GM21390 (cell line): ENCODE measurements around the gene QSOX2.
A peak's percentile ranks its signal among the peaks of the same experiment; 100 is the strongest.
"Not testable (repeated sequence)": the region's sequence is repeated elsewhere in the genome, so short reads cannot be mapped to it uniquely, and the experiment has no call there.

ENCODE experiments used
- ATAC-seq: cut with Tn5 transposase; IDR thresholded peaks from one replicate; pipeline ENCODE4 v1.9.1; 2021; ENCODE audit not compliant: unreplicated experiment

Gene QSOX2

GRCh38 chr9:136282272-136282861, 36.8 kb upstream of the QSOX2 start:
- no peak for ATAC-seq

- ATAC-seq: no peak
Measured at GRCh38 chr9:136281421-136282271, 36.0 kb upstream of the QSOX2 start.

GRCh38 chr9:136280535-136281315, 35.1 kb upstream of the QSOX2 start:
- no peak for ATAC-seq

GRCh38 chr9:136279471-136279870, 33.9 kb upstream of the QSOX2 start:
- ATAC-seq: no peak

GRCh38 chr9:136278894-136279293, 33.3 kb upstream of the QSOX2 start:
- ATAC-seq: no peak

- no peak for ATAC-seq
Measured at GRCh38 chr9:136278221-136278620, 32.6 kb upstream of the QSOX2 start.

- ATAC-seq: no peak
Measured at GRCh38 chr9:136277746-136278145, 32.1 kb upstream of the QSOX2 start.

- no peak for ATAC-seq
Measured at GRCh38 chr9:136276716-136277115, 31.1 kb upstream of the QSOX2 start.

GRCh38 chr9:136275655-136276429, 30.2 kb upstream of the QSOX2 start:
- ATAC-seq: no peak

GRCh38 chr9:136274786-136275654, 29.4 kb upstream of the QSOX2 start:
- no peak for ATAC-seq

- no peak for ATAC-seq
Measured at GRCh38 chr9:136273921-136274785, 28.5 kb upstream of the QSOX2 start.

- no peak for ATAC-seq
Measured at GRCh38 chr9:136273244-136273865, 27.7 kb upstream of the QSOX2 start.

- ATAC-seq: no peak
Measured at GRCh38 chr9:136270173-136270705, 24.6 kb upstream of the QSOX2 start.

- ATAC-seq: no peak
Measured at GRCh38 chr9:136268735-136269134, 23.1 kb upstream of the QSOX2 start.

- no peak for ATAC-seq
Measured at GRCh38 chr9:136268318-136268717, 22.7 kb upstream of the QSOX2 start.

- peak; percentile 67 for ATAC-seq
Measured at GRCh38 chr9:136267261-136268111, 21.9 kb upstream of the QSOX2 start.

GRCh38 chr9:136266641-136267040, 21.0 kb upstream of the QSOX2 start:
- ATAC-seq: not testable (repeated sequence)
